HG02840 (cell line): ENCODE data around the gene STK32B.

Experiments used
- ATAC-seq: cut with Tn5 transposase; IDR thresholded peaks from one replicate; pipeline ENCODE4 v1.9.1; 2021; ENCODE audit warnings: mild to moderate bottlenecking, moderate library complexity, moderate number of reproducible peaks; ENCODE audit not compliant: unreplicated experiment, low FRiP score

STK32B gene

GRCh38 chr4:5547651-5548249 is 496.5 kb downstream of the STK32B start:
- ATAC-seq: no peak
